ENCODE data around the gene HBA1. TPM values are rescaled to one million over a fixed set of nuclear protein-coding genes. Genes with fewer than 3 reads are reported as not detected.
A peak's percentile ranks its signal among the peaks of the same experiment; 100 is the strongest.
"Not testable (repeated sequence)": the region's sequence is repeated elsewhere in the genome, so short reads cannot be mapped to it uniquely, and the experiment has no call there.

HBA1 gene
- total RNA-seq, 1 experiment from 2014 or later = 2.9 TPM

DNA sequence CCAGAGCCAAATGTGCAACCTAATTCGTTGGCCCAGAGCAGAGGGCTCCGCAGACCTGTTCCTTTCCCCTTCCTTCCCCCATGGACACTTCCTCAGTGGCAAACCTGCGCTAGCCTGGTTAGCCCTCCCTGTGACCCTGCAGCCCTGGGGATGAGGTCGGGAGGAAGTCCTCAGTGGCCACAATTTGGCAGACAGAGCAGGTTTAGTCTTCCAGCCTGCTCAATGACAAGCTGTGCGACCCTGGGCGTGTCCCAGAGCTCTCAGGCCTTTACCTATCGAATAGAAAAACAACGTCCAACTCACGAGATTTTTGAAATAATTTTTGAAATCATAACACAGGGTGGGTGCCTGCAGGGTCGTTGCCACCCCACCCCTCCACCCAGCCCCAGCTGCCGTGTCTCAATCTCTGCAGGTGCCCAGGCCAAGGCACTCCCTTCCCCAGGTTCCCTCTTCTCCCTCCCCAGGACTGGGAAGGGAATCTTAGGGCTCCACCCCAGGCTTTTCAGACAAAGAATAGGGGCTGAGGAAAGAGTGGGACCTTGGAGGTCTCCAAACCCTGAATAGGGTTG is 9.3 kb upstream of the HBA1 start:
- Mint-ChIP-seq H3K27me3 (ENCODE audit: insufficient read depth, unreplicated experiment) (peaks cover 21% of the 10 kb centered on the region), H3K4me3 (ENCODE audit: unreplicated experiment) (no peak overlapping the region), H3K4me1 (ENCODE audit: insufficient read depth, unreplicated experiment) (no peaks in the 10 kb centered on the region), H3K27ac (ENCODE audit: low read depth, unreplicated experiment) (no peak overlapping the region), H3K36me3 (ENCODE audit: insufficient read depth, unreplicated experiment) (no peaks in the 10 kb centered on the region), H3K9me3 (ENCODE audit: unreplicated experiment) (no peaks in the 10 kb centered on the region)
- ChIA-PET CTCF (interaction anchor here (1.5 kb wide), 1 partner anchor 14 kb away, joined by 5 read pairs; no protein-coding TSS in a partner anchor), POLR2A (no interaction called here)
- intact Hi-C loops (cut with micrococcal nuclease) = no loop called here
- TF ChIP-seq, protein P1, sequence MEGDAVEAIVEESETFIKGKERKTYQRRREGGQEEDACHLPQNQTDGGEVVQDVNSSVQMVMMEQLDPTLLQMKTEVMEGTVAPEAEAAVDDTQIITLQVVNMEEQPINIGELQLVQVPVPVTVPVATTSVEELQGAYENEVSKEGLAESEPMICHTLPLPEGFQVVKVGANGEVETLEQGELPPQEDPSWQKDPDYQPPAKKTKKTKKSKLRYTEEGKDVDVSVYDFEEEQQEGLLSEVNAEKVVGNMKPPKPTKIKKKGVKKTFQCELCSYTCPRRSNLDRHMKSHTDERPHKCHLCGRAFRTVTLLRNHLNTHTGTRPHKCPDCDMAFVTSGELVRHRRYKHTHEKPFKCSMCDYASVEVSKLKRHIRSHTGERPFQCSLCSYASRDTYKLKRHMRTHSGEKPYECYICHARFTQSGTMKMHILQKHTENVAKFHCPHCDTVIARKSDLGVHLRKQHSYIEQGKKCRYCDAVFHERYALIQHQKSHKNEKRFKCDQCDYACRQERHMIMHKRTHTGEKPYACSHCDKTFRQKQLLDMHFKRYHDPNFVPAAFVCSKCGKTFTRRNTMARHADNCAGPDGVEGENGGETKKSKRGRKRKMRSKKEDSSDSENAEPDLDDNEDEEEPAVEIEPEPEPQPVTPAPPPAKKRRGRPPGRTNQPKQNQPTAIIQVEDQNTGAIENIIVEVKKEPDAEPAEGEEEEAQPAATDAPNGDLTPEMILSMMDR (IDR thresholded peaks at IDR 0.05; ENCODE audit: unreplicated experiment) = no peak
- no TSS peak for BruUV-seq (replicated peaks)
- no peak for DNase-seq (ENCODE audit: unreplicated experiment)

DNA sequence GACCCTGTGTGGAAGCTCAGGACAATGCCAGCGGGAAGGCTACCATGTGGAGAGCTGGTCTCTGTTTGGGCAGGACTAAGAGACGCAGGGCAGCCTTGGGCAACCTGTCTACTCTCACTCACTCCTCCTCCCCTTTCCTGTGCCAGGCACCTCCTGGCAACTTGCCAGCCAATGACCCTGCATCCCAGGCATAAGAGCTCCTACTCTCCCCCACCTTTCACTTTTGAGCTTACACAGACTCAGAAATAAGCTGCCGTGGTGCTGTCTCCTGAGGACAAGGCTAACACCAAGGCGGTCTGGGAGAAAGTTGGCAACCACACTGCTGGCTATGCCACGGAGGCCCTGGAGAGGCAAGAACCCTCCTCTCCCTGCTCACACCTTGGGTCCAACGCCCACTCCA is 8.1 kb upstream of the HBA1 start:
- H3K4me3 Mint-ChIP-seq (ENCODE audit: unreplicated experiment) = no peak overlapping the region
- H3K9me3 Mint-ChIP-seq (ENCODE audit: unreplicated experiment) = no peaks in the 10 kb centered on the region
- no TSS peak for BruUV-seq (replicated peaks)

DNA sequence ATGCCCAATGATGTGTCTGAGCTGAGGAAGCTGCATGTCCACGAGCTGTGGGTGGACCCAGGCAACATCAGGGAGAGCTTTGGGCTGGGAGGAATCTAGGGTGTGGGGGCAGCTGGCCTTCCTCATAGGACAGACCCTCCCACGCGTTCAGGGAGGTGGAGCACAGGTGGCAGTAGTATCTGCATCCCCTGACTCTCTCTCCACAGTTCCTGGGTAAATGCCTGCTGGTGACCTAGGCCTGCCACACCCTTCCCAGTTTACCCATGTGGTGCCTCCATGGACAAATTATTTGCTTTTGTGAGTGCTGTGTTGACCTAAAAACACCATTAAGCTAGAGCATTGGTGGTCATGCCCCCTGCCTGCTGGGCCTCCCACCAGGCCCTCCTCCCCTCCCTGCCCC is 7.5 kb upstream of the HBA1 start:
- Mint-ChIP-seq H3K27me3 (ENCODE audit: insufficient read depth, unreplicated experiment) (peaks cover 29% of the 10 kb centered on the region), H3K36me3 (ENCODE audit: insufficient read depth, unreplicated experiment) (no peaks in the 10 kb centered on the region), H3K4me3 (ENCODE audit: unreplicated experiment) (no peak overlapping the region), H3K9me3 (ENCODE audit: unreplicated experiment) (no peaks in the 10 kb centered on the region), H3K4me1 (ENCODE audit: insufficient read depth, unreplicated experiment) (no peaks in the 10 kb centered on the region), H3K27ac (ENCODE audit: low read depth, unreplicated experiment) (no peak overlapping the region)
- POLR2A ChIA-PET = interaction anchor here (0.6 kb wide), 1 partner anchor 198 kb away, joined by 3 read pairs; no protein-coding TSS in a partner anchor
- TF ChIP-seq, protein P1 (IDR thresholded peaks at IDR 0.05; ENCODE audit: unreplicated experiment) = no peak
- BruUV-seq (replicated peaks) = no TSS peak
- CTCF ChIA-PET = no interaction called here
- DNase-seq (ENCODE audit: unreplicated experiment) = no peak
- intact Hi-C loops (cut with micrococcal nuclease) = no loop called here

More for the DNA sequence above, 8.1 kb upstream of the HBA1 start:
- ChIA-PET POLR2A (interaction anchor here (0.6 kb wide), 1 partner anchor 199 kb away, joined by 3 read pairs; no protein-coding TSS in a partner anchor), CTCF (no interaction called here)
- intact Hi-C loops (cut with micrococcal nuclease) = no loop called here
- Mint-ChIP-seq H3K4me1 (ENCODE audit: insufficient read depth, unreplicated experiment) (no peaks in the 10 kb centered on the region), H3K27me3 (ENCODE audit: insufficient read depth, unreplicated experiment) (peaks cover 23% of the 10 kb centered on the region), H3K36me3 (ENCODE audit: insufficient read depth, unreplicated experiment) (no peaks in the 10 kb centered on the region), H3K27ac (ENCODE audit: low read depth, unreplicated experiment) (no peak overlapping the region)
- peak; percentile 26 for DNase-seq (ENCODE audit: unreplicated experiment)
- TF ChIP-seq, protein P1 (IDR thresholded peaks at IDR 0.05; ENCODE audit: unreplicated experiment) = no peak

DNA sequence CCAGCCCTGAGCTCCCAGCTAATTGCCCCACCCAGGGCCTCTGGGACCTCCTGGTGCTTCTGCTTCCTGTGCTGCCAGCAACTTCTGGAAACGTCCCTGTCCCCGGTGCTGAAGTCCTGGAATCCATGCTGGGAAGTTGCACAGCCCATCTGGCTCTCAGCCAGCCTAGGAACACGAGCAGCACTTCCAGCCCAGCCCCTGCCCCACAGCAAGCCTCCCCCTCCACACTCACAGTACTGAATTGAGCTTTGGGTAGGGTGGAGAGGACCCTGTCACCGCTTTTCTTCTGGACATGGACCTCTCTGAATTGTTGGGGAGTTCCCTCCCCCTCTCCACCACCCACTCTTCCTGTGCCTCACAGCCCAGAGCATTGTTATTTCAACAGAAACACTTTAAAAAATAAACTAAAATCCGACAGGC is 6.4 kb upstream of the HBA1 start:
- CTCF ChIA-PET = interaction anchor here (0.6 to 0.8 kb wide), 2 partner anchors 11 to 12 kb away, joined by 3 to 5 read pairs; no protein-coding TSS in a partner anchor
- H3K4me1 Mint-ChIP-seq (ENCODE audit: insufficient read depth, unreplicated experiment); POLR2A ChIA-PET; H3K27ac Mint-ChIP-seq (ENCODE audit: low read depth, unreplicated experiment); H3K4me3 Mint-ChIP-seq (ENCODE audit: unreplicated experiment); intact Hi-C loops (cut with micrococcal nuclease); BruUV-seq (replicated peaks); H3K36me3 Mint-ChIP-seq (ENCODE audit: insufficient read depth, unreplicated experiment); H3K9me3 Mint-ChIP-seq (ENCODE audit: unreplicated experiment): not testable (repeated sequence)
- H3K27me3 Mint-ChIP-seq (ENCODE audit: insufficient read depth, unreplicated experiment) = peaks cover 39% of the 10 kb centered on the region
- peak; percentile 53 for DNase-seq (ENCODE audit: unreplicated experiment)
